Glutamatergic neuron (in vitro differentiated cells): ENCODE results near the gene TMEM186. TPM values are rescaled to one million over a fixed set of nuclear protein-coding genes. Genes with fewer than 3 reads are reported as not detected.
"Not testable (repeated sequence)": the region's sequence is repeated elsewhere in the genome, so short reads cannot be mapped to it uniquely, and the experiment has no call there.

Experiments
- DNase-seq: peaks from one replicate; pipeline ENCODE4 v3.0.0; 2022
- H3K27ac Mint-ChIP-seq: one replicate; pipeline ENCODE4 v1.8.0; 2020; ENCODE audit warnings: mild to moderate bottlenecking, mixed read lengths, inconsistent platforms; ENCODE audit not compliant: unreplicated experiment
- H3K27me3 Mint-ChIP-seq: one replicate; pipeline ENCODE4 v1.8.0; 2020; ENCODE audit warnings: mild to moderate bottlenecking, moderate library complexity, mixed read lengths, inconsistent platforms; ENCODE audit not compliant: unreplicated experiment
- H3K36me3 Mint-ChIP-seq: one replicate; pipeline ENCODE4 v1.8.0; 2020; ENCODE audit warnings: mild to moderate bottlenecking, mixed read lengths, inconsistent platforms; ENCODE audit not compliant: unreplicated experiment
- H3K4me1 Mint-ChIP-seq: one replicate; pipeline ENCODE4 v1.8.0; 2020; ENCODE audit warnings: mild to moderate bottlenecking, low read depth, mixed read lengths, inconsistent platforms; ENCODE audit not compliant: unreplicated experiment
- H3K4me3 Mint-ChIP-seq: one replicate; pipeline ENCODE4 v1.8.0; 2020; ENCODE audit warnings: mild to moderate bottlenecking, mixed read lengths, inconsistent platforms; ENCODE audit not compliant: unreplicated experiment
- H3K9me3 Mint-ChIP-seq: one replicate; pipeline ENCODE4 v1.8.0; 2020; ENCODE audit warnings: mild to moderate bottlenecking, moderate library complexity, mixed read lengths, inconsistent platforms; ENCODE audit not compliant: unreplicated experiment
- CTCF ChIP-seq: fragments of 200-600 bp; sonication (generic); IDR thresholded peaks from one replicate; pipeline ENCODE4 v1.5.0; 2021; ENCODE audit not compliant: partially characterized antibody, unreplicated experiment
- total RNA-seq: library from RNA; stranded (reverse); fragmentation: NEBNext Ultra II Directional; extraction: Animal tissue kit (Norgen Biotek cat#: 25700); gene quantifications from one replicate; pipeline ENCODE4 v1.2.1, GENCODE V29; 2021; ENCODE audit not compliant: unreplicated experiment

The TMEM186 gene
- total RNA-seq, 1 donor from 2014 or later: 7.3 TPM

GRCh38 chr16:8756755-8757154 is 40.7 kb downstream of the TMEM186 start:
- Mint-ChIP-seq H3K27ac (no peak overlapping the region), H3K4me1 (no peaks in the 10 kb centered on the region), H3K27me3 (peaks cover 10% of the 10 kb centered on the region), H3K4me3 (no peak overlapping the region), H3K36me3 (peaks cover 6% of the 10 kb centered on the region), H3K9me3 (no peaks in the 10 kb centered on the region)
- no peak for DNase-seq
- no peak for TF ChIP-seq CTCF

- Mint-ChIP-seq H3K27me3 (peaks cover 6% of the 10 kb centered on the region), H3K27ac (no peak overlapping the region), H3K4me1 (no peaks in the 10 kb centered on the region), H3K9me3 (no peaks in the 10 kb centered on the region), H3K36me3 (peaks cover 6% of the 10 kb centered on the region), H3K4me3 (no peak overlapping the region)
- DNase-seq: no peak
- TF ChIP-seq CTCF: no peak
Observed at GRCh38 chr16:8753416-8754054, 43.9 kb downstream of the TMEM186 start.

- TF ChIP-seq CTCF: no peak
- peaks cover 6% of the 10 kb centered on the region for H3K27me3 Mint-ChIP-seq
- no peaks in the 10 kb centered on the region for H3K4me1 Mint-ChIP-seq
- H3K27ac Mint-ChIP-seq: no peak overlapping the region
- no peak for DNase-seq
- H3K36me3 Mint-ChIP-seq: peaks cover 6% of the 10 kb centered on the region
- no peaks in the 10 kb centered on the region for H3K9me3 Mint-ChIP-seq
- no peak overlapping the region for H3K4me3 Mint-ChIP-seq
Observed at GRCh38 chr16:8752706-8753105, 44.7 kb downstream of the TMEM186 start.

- no peak for DNase-seq
- no peak overlapping the region for H3K4me3 Mint-ChIP-seq
- H3K36me3 Mint-ChIP-seq: peaks cover 6% of the 10 kb centered on the region
Observed at GRCh38 chr16:8751481-8752311, 45.7 kb downstream of the TMEM186 start.

GRCh38 chr16:8748944-8749343 is 48.5 kb downstream of the TMEM186 start:
- H3K27ac Mint-ChIP-seq, H3K4me3 Mint-ChIP-seq, H3K9me3 Mint-ChIP-seq, H3K4me1 Mint-ChIP-seq, H3K36me3 Mint-ChIP-seq, H3K27me3 Mint-ChIP-seq, DNase-seq: not testable (repeated sequence)

More at GRCh38 chr16:8751481-8752311, 45.7 kb downstream of the TMEM186 start:
- TF ChIP-seq CTCF: no peak
- Mint-ChIP-seq H3K9me3 (no peaks in the 10 kb centered on the region), H3K4me1 (no peaks in the 10 kb centered on the region), H3K27ac (no peak overlapping the region), H3K27me3 (peaks cover 6% of the 10 kb centered on the region)

Other genes with a start within 250 kb of the TMEM186 start
- not detected for gene TMEM114, start 207.1 kb downstream of the TMEM186 start, total RNA-seq
- 87.9 TPM for gene METTL22, start 175.9 kb downstream of the TMEM186 start, total RNA-seq
- 70.9 TPM for gene ABAT, start 123.0 kb downstream of the TMEM186 start, total RNA-seq
- 23.2 TPM for gene PMM2, start 200 bp upstream of the TMEM186 start, total RNA-seq
- 180 TPM for gene CARHSP1, start 71.4 kb upstream of the TMEM186 start, total RNA-seq
- not detected for gene LITAFD, start 84.7 kb upstream of the TMEM186 start, total RNA-seq
- 167 TPM for gene USP7, start 166.3 kb upstream of the TMEM186 start, total RNA-seq